Sigmoid colon (tissue), 4 donors: ENCODE results near the gene NPL.

ENCODE experiments used
- POLR2A ChIP-seq, 2 donors: fragments of 450-650 bp; IDR thresholded peaks; one replicate each; pipeline ENCODE4 v1.6.1; 2016; ENCODE audit warnings: antibody characterized with exemption in 2 of 2, mild to moderate bottlenecking in 2 of 2, moderate library complexity in 2 of 2
- POLR2AphosphoS5 ChIP-seq, 4 donors: sonication (generic); formaldehyde crosslinking; IDR thresholded peaks; one replicate each; pipeline ENCODE4 v1.6.1; 2017; ENCODE audit warnings: antibody characterized with exemption in 4 of 4
- TF ChIP-seq, protein P1 (sequence below), 4 experiments: fragments of 450-650 bp in 3 of 4; fragments of 200-600 bp in 1 of 4; IDR thresholded peaks; one replicate each; pipeline ENCODE4 v1.5.1; 2016 to 2019; ENCODE audit warnings: antibody characterized with exemption in 4 of 4, mild to moderate bottlenecking in 3 of 4, moderate library complexity in 2 of 4

DNA sequence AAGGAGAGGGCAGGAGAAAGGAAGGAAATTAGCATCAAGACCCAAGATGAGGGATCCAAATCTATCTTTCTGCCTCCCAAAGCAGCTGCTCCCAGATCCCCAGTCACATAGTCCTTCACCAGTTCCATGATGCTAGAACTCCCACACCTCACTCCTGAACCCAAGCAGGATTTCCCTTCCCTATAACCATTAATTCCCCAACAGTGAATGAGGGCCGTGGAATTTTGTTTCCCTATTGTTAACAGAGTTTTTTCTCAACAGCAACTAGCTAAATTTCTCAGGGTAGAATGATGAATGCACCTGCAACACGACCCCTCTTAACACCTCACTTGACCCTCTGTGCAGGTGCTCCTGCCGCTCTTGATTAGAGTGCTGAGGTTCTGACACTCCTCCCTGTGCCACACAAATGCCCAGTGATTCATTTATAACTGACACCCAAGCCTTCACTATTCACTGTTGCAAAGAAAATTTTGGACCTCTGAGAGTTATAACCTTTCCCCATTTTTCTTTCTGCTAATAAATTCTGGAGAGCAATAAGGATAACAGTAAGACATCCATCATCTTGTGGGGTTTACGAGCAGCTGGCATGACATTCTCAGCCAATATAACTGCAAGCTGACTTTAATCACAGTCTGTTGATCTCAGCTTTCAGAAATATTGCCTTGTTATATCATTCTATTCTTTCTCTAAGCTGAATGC lies 25.4 kb upstream of the NPL start:
- TF ChIP-seq, protein P1, sequence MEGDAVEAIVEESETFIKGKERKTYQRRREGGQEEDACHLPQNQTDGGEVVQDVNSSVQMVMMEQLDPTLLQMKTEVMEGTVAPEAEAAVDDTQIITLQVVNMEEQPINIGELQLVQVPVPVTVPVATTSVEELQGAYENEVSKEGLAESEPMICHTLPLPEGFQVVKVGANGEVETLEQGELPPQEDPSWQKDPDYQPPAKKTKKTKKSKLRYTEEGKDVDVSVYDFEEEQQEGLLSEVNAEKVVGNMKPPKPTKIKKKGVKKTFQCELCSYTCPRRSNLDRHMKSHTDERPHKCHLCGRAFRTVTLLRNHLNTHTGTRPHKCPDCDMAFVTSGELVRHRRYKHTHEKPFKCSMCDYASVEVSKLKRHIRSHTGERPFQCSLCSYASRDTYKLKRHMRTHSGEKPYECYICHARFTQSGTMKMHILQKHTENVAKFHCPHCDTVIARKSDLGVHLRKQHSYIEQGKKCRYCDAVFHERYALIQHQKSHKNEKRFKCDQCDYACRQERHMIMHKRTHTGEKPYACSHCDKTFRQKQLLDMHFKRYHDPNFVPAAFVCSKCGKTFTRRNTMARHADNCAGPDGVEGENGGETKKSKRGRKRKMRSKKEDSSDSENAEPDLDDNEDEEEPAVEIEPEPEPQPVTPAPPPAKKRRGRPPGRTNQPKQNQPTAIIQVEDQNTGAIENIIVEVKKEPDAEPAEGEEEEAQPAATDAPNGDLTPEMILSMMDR (IDR thresholded peaks at IDR 0.05): no peak
- no peak for TF ChIP-seq POLR2A (IDR thresholded peaks at IDR 0.05)
- TF ChIP-seq POLR2AphosphoS5 (IDR thresholded peaks at IDR 0.05): no peak
